ENCODE results near the gene TGM4. TPM values are rescaled to one million over a fixed set of nuclear protein-coding genes. Genes with fewer than 3 reads are reported as not detected.

The TGM4 gene
- polyA plus RNA-seq, 12 donors: 0.05 to 0.18 (median 0.07) TPM; not detected in 9

DNA sequence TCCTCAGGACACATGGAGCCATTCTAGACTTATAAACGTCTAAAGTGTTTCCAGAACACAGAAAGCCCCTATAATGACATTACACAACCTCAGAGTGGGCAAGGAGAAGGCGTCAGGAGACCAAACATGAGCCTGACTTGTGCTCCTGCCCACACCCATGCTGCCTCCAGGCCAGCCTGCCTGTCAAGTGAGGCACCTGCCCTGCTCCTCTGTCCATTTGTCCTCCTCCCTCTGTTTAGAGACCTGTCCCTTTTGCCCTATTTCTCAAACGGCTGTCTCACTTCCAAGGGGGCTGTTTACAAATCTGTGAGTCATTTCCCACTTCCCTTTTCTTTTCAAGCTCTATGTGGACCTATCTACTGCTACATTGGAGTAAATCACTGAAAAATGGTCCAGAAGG, 80.6 kb downstream of the TGM4 start:
- no peak for DNase-seq

- DNase-seq: no peak
Observed at GRCh38 chr3:44955917-44956316, 81.5 kb downstream of the TGM4 start.

DNA sequence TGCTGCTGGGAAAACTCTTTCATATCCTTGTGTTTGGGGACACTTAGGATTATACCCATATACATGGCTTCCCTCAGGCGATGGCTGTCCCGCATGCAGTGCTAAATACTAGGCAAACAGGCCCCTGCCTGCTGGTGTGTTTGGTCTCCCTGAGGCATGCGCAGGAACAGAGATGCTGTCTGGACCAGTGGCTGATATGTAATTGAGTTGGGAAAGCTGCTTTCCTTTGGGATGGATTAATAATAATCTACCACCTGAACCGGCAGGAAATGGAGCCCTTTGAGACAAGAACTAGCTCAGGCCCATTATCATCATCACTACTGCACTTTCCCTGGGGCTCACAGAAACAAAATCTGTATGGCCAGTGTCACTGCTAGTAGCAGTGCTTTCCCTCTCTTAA, 83.6 kb downstream of the TGM4 start:
- no peak for DNase-seq

DNA sequence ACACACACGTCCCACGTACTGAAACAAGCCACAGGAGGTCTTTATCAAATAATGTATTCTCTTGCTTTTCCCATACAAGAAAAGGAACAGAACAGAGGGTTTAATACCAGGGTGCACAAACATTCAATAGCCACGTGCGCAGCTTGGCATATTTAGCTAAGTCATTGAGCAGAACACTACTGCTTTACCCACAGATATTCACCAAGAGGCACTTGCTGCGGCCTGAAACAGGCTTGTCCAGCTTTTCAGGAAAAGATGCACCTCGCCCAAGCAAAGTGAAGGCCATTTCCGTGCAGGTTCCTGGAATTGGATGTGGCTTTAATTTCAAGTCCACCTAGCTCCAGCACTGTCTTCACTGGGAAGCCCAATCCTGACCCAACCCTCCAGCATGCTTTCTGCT, 84.0 kb downstream of the TGM4 start:
- DNase-seq: no peak

DNA sequence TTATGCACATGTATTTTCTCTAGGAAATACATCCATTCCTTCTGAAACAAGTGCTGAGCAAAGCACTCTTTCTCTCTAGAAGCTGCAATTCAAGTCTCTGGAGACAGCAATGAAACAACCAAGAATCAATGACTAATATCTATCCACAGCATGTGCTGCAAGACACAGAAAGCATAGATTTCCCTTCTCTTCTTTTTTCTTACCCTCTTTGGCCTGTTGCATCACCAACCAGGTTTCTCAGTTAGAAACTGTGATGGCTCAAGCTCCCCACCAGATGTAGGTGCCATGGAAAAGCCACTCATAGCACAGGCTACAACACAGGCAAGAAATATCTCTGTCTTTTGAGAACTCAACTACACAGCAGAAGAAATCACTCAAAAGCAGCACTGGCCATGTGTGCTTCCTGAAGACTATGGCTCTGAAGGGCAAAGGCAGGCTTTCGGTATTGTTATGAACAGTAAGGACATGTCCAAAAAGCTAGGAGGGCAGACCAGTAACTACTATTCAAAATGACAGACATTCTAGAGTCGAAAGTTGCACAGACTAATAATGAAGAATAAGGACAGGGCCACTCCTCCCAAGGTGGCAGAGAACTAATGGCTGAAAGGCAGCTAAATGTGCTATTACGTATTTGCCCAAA, 86.1 kb downstream of the TGM4 start:
- DNase-seq: no peak

DNA sequence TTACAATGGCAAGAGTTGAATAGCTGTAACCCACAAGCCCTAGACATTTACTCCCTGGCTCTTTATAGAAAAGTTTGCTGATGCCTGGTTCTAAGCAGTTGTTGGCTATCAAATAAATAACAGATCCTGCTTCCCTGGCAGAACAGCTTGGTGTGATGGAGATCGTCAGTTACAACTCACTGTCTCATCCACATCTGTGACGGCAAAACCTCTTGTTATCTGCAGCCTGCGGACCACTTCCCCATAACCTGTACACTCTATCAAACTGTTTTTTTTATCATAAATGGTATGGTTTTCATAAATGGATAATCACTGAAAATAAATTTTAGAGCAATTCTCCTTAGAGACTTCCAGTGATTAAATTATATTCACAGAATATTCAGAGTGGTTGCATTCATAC, 87.5 kb downstream of the TGM4 start:
- no peak for DNase-seq

DNA sequence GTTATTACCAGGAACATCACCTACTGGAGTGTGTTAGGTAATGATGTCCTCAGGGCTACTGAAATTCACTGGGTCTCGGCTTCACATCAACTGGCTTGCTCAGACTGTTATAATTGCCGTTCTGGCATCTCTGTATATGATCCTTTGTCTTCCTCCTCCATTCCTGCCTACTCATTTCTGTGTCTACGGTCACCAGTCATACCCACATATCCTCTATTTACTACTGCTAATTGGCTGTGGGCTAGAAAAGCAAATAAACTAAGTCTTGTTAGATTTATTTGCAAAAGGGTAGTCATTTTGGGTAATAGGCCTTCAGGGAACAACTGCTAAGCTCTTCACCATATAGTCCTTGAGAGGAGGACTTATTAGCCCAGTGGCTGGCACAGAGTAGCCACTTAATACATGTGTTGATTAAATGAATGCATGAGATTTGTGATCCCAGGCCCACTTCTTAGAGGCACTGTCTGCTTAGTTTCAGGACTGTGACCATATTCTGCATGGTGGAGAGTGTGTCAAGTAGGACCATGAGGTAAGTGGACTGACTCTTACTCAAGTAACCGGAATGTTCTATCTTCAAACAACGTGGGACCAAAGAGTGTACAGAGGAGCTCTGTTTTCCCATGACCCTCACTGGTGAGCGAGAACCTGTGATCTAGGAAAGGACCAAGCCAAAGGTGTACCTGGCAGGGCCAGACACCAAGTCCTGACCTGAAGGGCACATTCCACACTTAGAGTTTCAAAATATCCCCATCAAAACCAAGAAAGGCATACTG, 88.4 kb downstream of the TGM4 start:
- DNase-seq: no peak

DNA sequence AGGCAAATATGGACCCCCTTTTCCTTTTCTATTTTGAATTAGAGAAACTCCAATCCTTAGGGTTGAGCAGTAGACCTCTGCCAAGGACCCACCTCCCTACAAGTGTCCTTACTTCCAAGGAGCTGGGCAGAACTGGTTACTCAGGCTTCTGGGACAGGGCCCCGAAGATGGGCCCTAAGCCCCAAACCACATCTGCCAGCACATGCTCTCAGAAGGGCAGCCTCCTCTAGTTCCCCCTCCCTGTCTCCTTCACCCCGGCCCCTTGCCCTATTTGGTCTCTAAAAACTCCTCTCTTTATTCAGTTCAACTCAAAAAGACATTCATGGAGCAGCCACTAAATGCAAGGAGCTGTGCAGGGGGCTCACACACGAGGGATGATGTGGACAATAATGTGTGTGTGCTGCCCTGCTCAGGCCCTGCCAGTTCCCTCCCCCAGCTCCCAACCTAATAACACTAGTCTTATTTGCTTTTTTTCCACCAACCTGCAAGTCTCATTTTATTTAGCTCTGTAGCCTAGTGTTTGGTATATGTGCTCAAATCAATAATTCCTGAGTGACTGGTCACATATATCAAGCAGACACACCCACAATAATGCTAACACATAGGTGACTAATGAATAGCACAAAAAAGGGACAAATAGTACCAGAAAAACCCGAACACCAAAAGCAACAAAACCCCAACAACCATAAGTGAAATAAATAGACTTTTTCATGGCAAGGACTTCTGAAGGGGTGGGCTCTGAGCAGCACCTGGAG, 89.3 kb downstream of the TGM4 start:
- DNase-seq: no peak

Other genes with a start within 250 kb of the TGM4 start
- gene ZNF197, start 249.6 kb upstream of the TGM4 start, polyA plus RNA-seq (ENCODE audit: insufficient read length in 12 of 12): 10 to 100 TPM in 11 of 12 donors, not detected in 1; 13.5 to 24.4 (median 20.2) TPM
- gene ZNF35, start 225.9 kb upstream of the TGM4 start, polyA plus RNA-seq (ENCODE audit: insufficient read length in 12 of 12): 1 to 10 TPM in 11 of 12 donors, not detected in 1; 5.7 to 9.2 (median 7.4) TPM
- 1 to 10 TPM in 11 of 12 donors, not detected in 1; 5.1 to 9.2 (median 7.4) TPM for gene ZNF502, start 161.9 kb upstream of the TGM4 start, polyA plus RNA-seq (ENCODE audit: insufficient read length in 12 of 12)
- gene ZNF501, start 145.0 kb upstream of the TGM4 start, polyA plus RNA-seq (ENCODE audit: insufficient read length in 12 of 12): 10 to 100 TPM in 1 of 12 donors, 1 to 10 TPM in 10, not detected in 1; 5.8 to 13.5 (median 7.0) TPM
- gene KIAA1143, start 113.0 kb upstream of the TGM4 start, polyA plus RNA-seq (ENCODE audit: insufficient read length in 12 of 12): 10 to 100 TPM in 11 of 12 donors, not detected in 1; 32.2 to 55.5 (median 38.7) TPM
- 10 to 100 TPM in 8 of 12 donors, 1 to 10 TPM in 3, not detected in 1; 7.1 to 20.0 (median 13.1) TPM for gene KIF15, start 112.8 kb upstream of the TGM4 start, polyA plus RNA-seq (ENCODE audit: insufficient read length in 12 of 12)
- gene TMEM42, start 12.7 kb upstream of the TGM4 start, polyA plus RNA-seq (ENCODE audit: insufficient read length in 12 of 12): 10 to 100 TPM in 10 of 12 donors, 1 to 10 TPM in 1, not detected in 1; 8.5 to 15.9 (median 13.1) TPM
- 10 to 100 TPM in 11 of 12 donors, not detected in 1; 38.6 to 62.5 (median 50.4) TPM for gene ZDHHC3, start 101.6 kb downstream of the TGM4 start, polyA plus RNA-seq (ENCODE audit: insufficient read length in 12 of 12)
- gene EXOSC7, start 101.6 kb downstream of the TGM4 start, polyA plus RNA-seq (ENCODE audit: insufficient read length in 12 of 12): 10 to 100 TPM in 11 of 12 donors, not detected in 1; 32.3 to 85.6 (median 39.2) TPM
- gene CLEC3B, start 151.7 kb downstream of the TGM4 start, polyA plus RNA-seq (ENCODE audit: insufficient read length in 12 of 12): 100 to 1,000 TPM in 5 of 12 donors, 10 to 100 TPM in 6, not detected in 1; 62.2 to 191 (median 99.2) TPM

Measured in muscle of arm (tissue), 12 donors.